OCI-LY7 (cell line): ENCODE results near the gene PCYT1B. TPM values are rescaled to one million over a fixed set of nuclear protein-coding genes. Genes with fewer than 3 reads are reported as not detected.

ENCODE experiments used
- BruUV-seq: library from RNA; stranded (reverse); fragments of 400-500 nt; replicated peaks from 2 replicates; lab custom pipeline; 2021; lab: Mats Ljungman, UMichigan
- CTCF ChIA-PET: fragments of 300-600 bp; sonication (Branson Sonifier 250); formaldehyde crosslinking; loops from one replicate; lab custom pipeline; 2022; ENCODE audit warnings: antibody characterized with exemption; ENCODE audit not compliant: unreplicated experiment; lab: Charles Lee
- POLR2A ChIA-PET: fragments of 300-600 bp; sonication (Branson Sonifier 250); formaldehyde crosslinking; loops from one replicate; lab custom pipeline; 2022; ENCODE audit warnings: antibody characterized with exemption; lab: Charles Lee
- DNase-seq: peaks from one replicate; pipeline ENCODE4 v3.0.0-alpha.2; 2015; ENCODE audit warnings: low spot score
- H2AFZ ChIP-seq: fragments of 200-600 bp; sonication (generic), shearing (Covaris generic); 2 replicates; pipeline ENCODE4 v1.6.1; 2014; ENCODE audit warnings: mild to moderate bottlenecking, antibody characterized with exemption, low read length, moderate library complexity
- H3K27ac ChIP-seq: fragments of 200-600 bp; sonication (generic); 2 replicates; pipeline ENCODE4 v1.5.1; 2014; ENCODE audit warnings: mixed run types, low read depth, mild to moderate bottlenecking, moderate library complexity, low read length, inconsistent platforms; ENCODE audit not compliant: poor library complexity, severe bottlenecking
- H3K36me3 ChIP-seq: fragments of 200-600 bp; sonication (generic); 2 replicates; pipeline ENCODE4 v1.6.1; 2014; ENCODE audit warnings: mild to moderate bottlenecking, antibody characterized with exemption, low read length, moderate library complexity, mixed read lengths; ENCODE audit not compliant: insufficient read depth
- H3K4me1 ChIP-seq: fragments of 200-600 bp; sonication (generic); 2 replicates; pipeline ENCODE4 v1.5.1; 2014; ENCODE audit warnings: mild to moderate bottlenecking, low read length; ENCODE audit not compliant: insufficient read depth, poor library complexity, severe bottlenecking
- H3K4me2 ChIP-seq: fragments of 200-600 bp; sonication (generic); 2 replicates; pipeline ENCODE4 v1.6.1; 2014; ENCODE audit warnings: mild to moderate bottlenecking, low read length
- H3K4me3 ChIP-seq: fragments of 200-600 bp; sonication (generic); 2 replicates; pipeline ENCODE4 v1.5.1; 2014; ENCODE audit warnings: mild to moderate bottlenecking, low read depth, low read length; ENCODE audit not compliant: poor library complexity, severe bottlenecking
- H3K79me2 ChIP-seq: fragments of 200-600 bp; sonication (generic); 2 replicates; pipeline ENCODE4 v1.6.1; 2016; ENCODE audit warnings: low read depth, mild to moderate bottlenecking, low read length, moderate library complexity, mixed read lengths; ENCODE audit not compliant: insufficient read depth
- H3K9me2 ChIP-seq: fragments of 200-600 bp; sonication (generic); 2 replicates; pipeline ENCODE4 v1.6.1; 2016; ENCODE audit warnings: mild to moderate bottlenecking, low read length, mixed read lengths; ENCODE audit not compliant: insufficient read depth
- H3K9me3 ChIP-seq: fragments of 200-600 bp; sonication (generic); 2 replicates; pipeline ENCODE4 v1.6.1; 2014; ENCODE audit warnings: mild to moderate bottlenecking, mixed run types, low read length, mixed read lengths
- H4K20me1 ChIP-seq: fragments of 200-600 bp; sonication (generic); 2 replicates; pipeline ENCODE4 v1.6.1; 2014; ENCODE audit warnings: mild to moderate bottlenecking, antibody characterized with exemption, low read length, moderate library complexity, mixed read lengths; ENCODE audit not compliant: insufficient read depth
- EZH2phosphoT487 ChIP-seq: fragments of 200-600 bp; sonication (generic); IDR thresholded peaks from 2 replicates; pipeline ENCODE4 v1.6.1; 2018; ENCODE audit warnings: low read depth, borderline replicate concordance, mild to moderate bottlenecking, mixed run types, antibody characterized with exemption, low read length, moderate library complexity, mixed read lengths
- intact Hi-C: fragments of 100-400 bp; cut with micrococcal nuclease; formaldehyde crosslinking; loops from one replicate; pipeline ENCODE4 v1.10.0; 2022; ENCODE audit not compliant: unreplicated experiment
- total RNA-seq, 2 experiments: library from RNA; depleted of rRNA in 1 of 2; stranded (reverse); fragments of >200 nt in 1 of 2; shearing (Covaris generic) in 1 of 2; gene quantifications; 2 replicates each; pipeline ENCODE4 v1.2.3, GENCODE V29; 2014 to 2022
- TF ChIP-seq, protein P1 (sequence below): fragments of 200-600 bp; sonication (generic); conservative IDR thresholded peaks from 2 replicates; pipeline ENCODE4 v1.5.1; 2014; ENCODE audit warnings: mild to moderate bottlenecking, antibody characterized with exemption, low read length, moderate library complexity, mixed read lengths

Gene PCYT1B
- total RNA-seq, 2 experiments from 2014 or later = not detected

DNA sequence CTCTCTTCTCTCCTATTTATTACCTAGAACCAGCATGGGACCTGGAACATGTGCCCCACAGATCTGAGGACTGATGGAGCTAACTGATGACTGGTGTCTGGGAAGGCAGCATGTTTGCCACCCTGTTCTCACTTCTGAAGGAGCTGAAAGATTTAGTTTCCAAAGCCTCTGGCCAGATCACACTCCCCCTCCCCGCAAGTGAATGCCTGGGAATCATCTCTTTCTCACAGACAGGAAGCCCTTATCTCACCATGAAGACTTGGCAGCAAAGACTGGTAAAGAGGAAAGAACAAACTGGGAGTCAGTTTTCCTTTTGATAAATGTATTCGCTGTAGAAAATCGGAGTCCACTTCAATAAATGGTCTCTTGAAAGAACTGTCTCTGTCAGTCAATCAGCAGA is 21.0 kb upstream of the PCYT1B start:
- DNase-seq = no peak
- Histone ChIP-seq H3K79me2 (no peaks in the 10 kb centered on the region), H3K4me1 (no peaks in the 10 kb centered on the region), H3K4me3 (no peak overlapping the region), H3K9me2 (no peaks in the 10 kb centered on the region), H4K20me1 (no peaks in the 10 kb centered on the region), H3K9me3 (no peaks in the 10 kb centered on the region), H3K4me2 (no peak overlapping the region), H3K27ac (no peak overlapping the region), H3K36me3 (no peaks in the 10 kb centered on the region), H2AFZ (no peak overlapping the region)
- no TSS peak for BruUV-seq
- ChIA-PET POLR2A (no interaction called here), CTCF (no interaction called here)
- intact Hi-C loops = no loop called here
- no peak for TF ChIP-seq EZH2phosphoT487
- TF ChIP-seq, protein P1, sequence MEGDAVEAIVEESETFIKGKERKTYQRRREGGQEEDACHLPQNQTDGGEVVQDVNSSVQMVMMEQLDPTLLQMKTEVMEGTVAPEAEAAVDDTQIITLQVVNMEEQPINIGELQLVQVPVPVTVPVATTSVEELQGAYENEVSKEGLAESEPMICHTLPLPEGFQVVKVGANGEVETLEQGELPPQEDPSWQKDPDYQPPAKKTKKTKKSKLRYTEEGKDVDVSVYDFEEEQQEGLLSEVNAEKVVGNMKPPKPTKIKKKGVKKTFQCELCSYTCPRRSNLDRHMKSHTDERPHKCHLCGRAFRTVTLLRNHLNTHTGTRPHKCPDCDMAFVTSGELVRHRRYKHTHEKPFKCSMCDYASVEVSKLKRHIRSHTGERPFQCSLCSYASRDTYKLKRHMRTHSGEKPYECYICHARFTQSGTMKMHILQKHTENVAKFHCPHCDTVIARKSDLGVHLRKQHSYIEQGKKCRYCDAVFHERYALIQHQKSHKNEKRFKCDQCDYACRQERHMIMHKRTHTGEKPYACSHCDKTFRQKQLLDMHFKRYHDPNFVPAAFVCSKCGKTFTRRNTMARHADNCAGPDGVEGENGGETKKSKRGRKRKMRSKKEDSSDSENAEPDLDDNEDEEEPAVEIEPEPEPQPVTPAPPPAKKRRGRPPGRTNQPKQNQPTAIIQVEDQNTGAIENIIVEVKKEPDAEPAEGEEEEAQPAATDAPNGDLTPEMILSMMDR = no peak

- Histone ChIP-seq H3K9me3 (no peaks in the 10 kb centered on the region), H3K9me2 (no peaks in the 10 kb centered on the region), H3K4me2 (no peak overlapping the region), H3K4me3 (no peak overlapping the region), H3K27ac (no peak overlapping the region), H4K20me1 (no peaks in the 10 kb centered on the region), H3K4me1 (no peaks in the 10 kb centered on the region), H3K36me3 (no peaks in the 10 kb centered on the region), H3K79me2 (no peaks in the 10 kb centered on the region), H2AFZ (no peak overlapping the region)
- intact Hi-C loops = no loop called here
- TF ChIP-seq, protein P1 = no peak
- TF ChIP-seq EZH2phosphoT487 = no peak
- BruUV-seq = no TSS peak
- POLR2A ChIA-PET = no interaction called here
- CTCF ChIA-PET = no interaction called here
- no peak for DNase-seq
Measured at GRCh38 chrX:24662352-24662751, 15.2 kb upstream of the PCYT1B start.

DNA sequence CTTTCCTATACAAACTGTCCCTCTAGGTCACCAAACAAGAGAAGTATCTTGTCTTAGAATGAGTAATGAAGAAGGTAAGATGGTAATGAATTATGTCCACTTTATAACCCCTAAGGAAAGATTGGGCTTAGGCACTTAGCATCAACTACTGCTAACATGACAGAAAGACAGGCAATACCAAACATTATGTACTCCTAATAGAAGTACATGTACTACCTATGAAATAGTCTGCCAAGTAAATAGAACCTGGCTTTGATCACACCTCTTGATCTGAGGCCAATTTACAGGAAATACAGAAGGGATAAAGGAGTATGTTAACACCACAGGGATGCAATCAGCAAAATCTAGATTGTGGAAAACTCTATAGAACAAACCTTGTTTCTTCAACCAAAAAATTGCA is 14.1 kb upstream of the PCYT1B start:
- BruUV-seq = no TSS peak
- Histone ChIP-seq H3K9me2 (no peaks in the 10 kb centered on the region), H3K9me3 (no peaks in the 10 kb centered on the region), H2AFZ (no peak overlapping the region), H3K4me3 (no peak overlapping the region), H3K27ac (no peak overlapping the region), H3K4me1 (no peaks in the 10 kb centered on the region), H4K20me1 (no peaks in the 10 kb centered on the region), H3K79me2 (no peaks in the 10 kb centered on the region), H3K4me2 (no peak overlapping the region), H3K36me3 (no peaks in the 10 kb centered on the region)
- no peak for DNase-seq
- intact Hi-C loops = no loop called here
- CTCF ChIA-PET = no interaction called here
- no peak for TF ChIP-seq EZH2phosphoT487
- TF ChIP-seq, protein P1 = no peak
- POLR2A ChIA-PET = no interaction called here
